ENCODE measurements around the gene LNX1.

GRCh38 chr4:53635697-53636483, 44.6 kb upstream of the LNX1 start:
- TF ChIP-seq CTCF (IDR thresholded peaks at IDR 0.05), result no peak
- TF ChIP-seq EP300 (IDR thresholded peaks at IDR 0.05), result no peak
- TF ChIP-seq POLR2A (IDR thresholded peaks at IDR 0.05), result no peak
